BLaER1 (cell line): ENCODE measurements around the gene ARGLU1.

Source experiments
- H3K27ac ChIP-seq: shearing (Covaris generic); formaldehyde crosslinking; 2 replicates; pipeline ENCODE4 v1.8.1; 2022
- H3K27me3 ChIP-seq: shearing (Covaris generic); formaldehyde crosslinking; 2 replicates; pipeline ENCODE4 v1.8.1; 2022
- H3K36me3 ChIP-seq: shearing (Covaris generic); formaldehyde crosslinking; 2 replicates; pipeline ENCODE4 v1.8.1; 2022
- H3K4me1 ChIP-seq: shearing (Covaris generic); formaldehyde crosslinking; 2 replicates; pipeline ENCODE4 v1.8.1; 2022
- H3K4me2 ChIP-seq: shearing (Covaris generic); formaldehyde crosslinking; 2 replicates; pipeline ENCODE4 v1.8.1; 2022
- H3K4me3 ChIP-seq: shearing (Covaris generic); formaldehyde crosslinking; 2 replicates; pipeline ENCODE4 v1.8.1; 2022
- H3K9ac ChIP-seq: shearing (Covaris generic); formaldehyde crosslinking; 2 replicates; pipeline ENCODE4 v1.8.1; 2022
- H3K9me3 ChIP-seq: shearing (Covaris generic); formaldehyde crosslinking; 2 replicates; pipeline ENCODE4 v1.8.1; 2022
- H4K20me1 ChIP-seq: shearing (Covaris generic); formaldehyde crosslinking; 2 replicates; pipeline ENCODE4 v1.8.1; 2022
- Cebpa-rat ChIP-seq: shearing (Covaris generic); IDR thresholded peaks from 2 replicates; pipeline ENCODE4 v1.8.1; 2022

ARGLU1 gene

DNA sequence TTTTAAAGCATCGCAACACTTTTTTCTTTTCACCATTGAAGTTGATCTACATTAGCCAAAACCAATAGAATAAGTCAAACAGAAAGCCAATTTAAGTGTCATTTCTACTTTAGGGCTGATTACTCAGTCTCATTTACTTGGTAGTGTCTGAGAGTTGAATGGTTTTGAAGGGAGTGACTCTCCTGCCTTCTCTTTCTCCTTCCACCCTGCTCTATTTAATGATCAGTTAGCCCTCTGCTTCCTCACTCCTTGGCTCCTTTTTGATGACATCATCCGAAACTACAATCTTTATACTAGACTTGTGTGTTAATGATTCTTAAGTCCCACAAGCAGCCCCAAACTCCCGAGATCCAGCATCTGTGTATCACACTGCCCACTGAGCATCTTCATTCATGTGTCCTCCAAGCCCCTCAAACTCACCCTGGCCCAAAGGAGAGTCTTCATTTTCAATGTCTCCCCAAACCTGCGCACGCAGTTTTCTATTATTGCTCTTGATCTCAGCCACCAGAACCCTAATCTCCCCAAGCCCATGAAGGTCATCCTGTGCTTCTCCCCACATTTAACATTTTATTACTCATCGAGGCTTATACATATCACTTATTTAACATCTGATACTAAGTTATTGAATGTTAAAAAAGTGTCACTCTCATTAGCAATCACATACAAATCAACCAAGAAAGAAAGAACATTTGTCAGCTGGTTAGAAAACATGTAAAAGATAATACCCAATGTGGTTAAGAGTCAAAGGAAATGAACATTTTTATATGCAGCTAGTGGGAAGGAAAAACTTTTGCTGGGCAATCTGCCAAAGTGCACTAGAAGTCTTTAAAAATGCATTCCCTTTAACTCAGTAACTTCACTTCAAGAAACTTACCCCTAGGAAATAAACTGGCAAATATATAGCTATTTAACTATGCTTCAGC lies 32.2 kb upstream of the ARGLU1 start:
- H3K9me3 ChIP-seq, result no peaks in the 10 kb centered on the region; the same call in 1 of the 2 replicates

GRCh38 chr13:106597749-106598395 lies 29.9 kb upstream of the ARGLU1 start:
- Histone ChIP-seq H3K27me3 (no peaks in the 10 kb centered on the region), H3K4me2 (no peak overlapping the region), H3K27ac (no peak overlapping the region), H3K9ac (no peak overlapping the region), H3K36me3 (no peaks in the 10 kb centered on the region), H4K20me1 (no peaks in the 10 kb centered on the region), H3K9me3 (no peaks in the 10 kb centered on the region), H3K4me1 (peaks cover 15% of the 10 kb centered on the region), H3K4me3 (no peak overlapping the region)
- no peak for TF ChIP-seq Cebpa-rat

More for the DNA sequence above, 32.2 kb upstream of the ARGLU1 start:
- Histone ChIP-seq H3K27ac (no peak overlapping the region), H4K20me1 (no peaks in the 10 kb centered on the region), H3K27me3 (no peaks in the 10 kb centered on the region), H3K36me3 (no peaks in the 10 kb centered on the region), H3K4me3 (no peak overlapping the region), H3K4me1 (peaks cover 15% of the 10 kb centered on the region), H3K9ac (no peak overlapping the region), H3K4me2 (peak overlapping the region; percentile 11)
- no peak for TF ChIP-seq Cebpa-rat

- H3K36me3 ChIP-seq, result no peaks in the 10 kb centered on the region
- H3K9ac ChIP-seq, result no peak overlapping the region
- no peaks in the 10 kb centered on the region for H4K20me1 ChIP-seq
- no peak overlapping the region for H3K4me2 ChIP-seq
- H3K4me3 ChIP-seq, result no peak overlapping the region
- H3K9me3 ChIP-seq, result no peaks in the 10 kb centered on the region
- no peak for TF ChIP-seq Cebpa-rat
- H3K4me1 ChIP-seq, result peaks cover 15% of the 10 kb centered on the region
- H3K27me3 ChIP-seq, result no peaks in the 10 kb centered on the region
- H3K27ac ChIP-seq, result no peak overlapping the region
Measured at GRCh38 chr13:106597186-106597585, 29.2 kb upstream of the ARGLU1 start.

- H3K27ac ChIP-seq, result no peak overlapping the region
Measured at GRCh38 chr13:106596275-106596937, 28.5 kb upstream of the ARGLU1 start.

DNA sequence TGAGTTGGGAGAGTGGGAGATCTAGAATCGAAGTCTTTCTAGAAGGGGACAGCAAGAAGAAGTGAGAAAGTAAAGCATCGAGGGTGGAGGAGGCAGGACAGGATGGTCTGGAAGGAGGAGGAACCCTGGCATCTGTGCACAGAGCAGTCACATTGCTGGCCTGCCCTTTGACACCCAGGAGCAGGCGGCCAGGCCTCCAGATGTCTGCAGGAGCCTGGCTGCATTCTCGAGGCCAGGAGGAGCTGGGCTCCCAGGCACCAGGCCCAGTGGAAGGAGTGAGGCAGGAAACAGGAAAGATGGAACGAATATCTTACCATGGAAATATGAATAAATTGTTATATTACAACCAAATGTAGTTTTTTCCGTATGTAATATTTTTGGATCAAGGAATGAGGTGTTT lies 27.7 kb upstream of the ARGLU1 start:
- Histone ChIP-seq H3K4me3 (no peak overlapping the region), H3K9me3 (no peaks in the 10 kb centered on the region), H3K4me2 (no peak overlapping the region), H3K4me1 (peaks cover 11% of the 10 kb centered on the region), H4K20me1 (no peaks in the 10 kb centered on the region), H3K9ac (no peak overlapping the region), H3K27ac (no peak overlapping the region), H3K27me3 (no peaks in the 10 kb centered on the region), H3K36me3 (no peaks in the 10 kb centered on the region)
- TF ChIP-seq Cebpa-rat, result no peak

More at GRCh38 chr13:106596275-106596937, 28.5 kb upstream of the ARGLU1 start:
- H3K4me1 ChIP-seq, result peaks cover 15% of the 10 kb centered on the region
- TF ChIP-seq Cebpa-rat, result no peak
- no peak overlapping the region for H3K9ac ChIP-seq
- H3K4me2 ChIP-seq, result no peak overlapping the region
- no peaks in the 10 kb centered on the region for H3K36me3 ChIP-seq
- H3K4me3 ChIP-seq, result no peak overlapping the region
- H4K20me1 ChIP-seq, result no peaks in the 10 kb centered on the region
- H3K27me3 ChIP-seq, result no peaks in the 10 kb centered on the region
- no peaks in the 10 kb centered on the region for H3K9me3 ChIP-seq

- H3K4me3 ChIP-seq, result no peak overlapping the region
- peaks cover 5% of the 10 kb centered on the region for H3K4me1 ChIP-seq
- no peaks in the 10 kb centered on the region for H3K9me3 ChIP-seq
- no peak overlapping the region for H3K9ac ChIP-seq
- no peak overlapping the region for H3K4me2 ChIP-seq
- H4K20me1 ChIP-seq, result no peaks in the 10 kb centered on the region
- no peaks in the 10 kb centered on the region for H3K36me3 ChIP-seq
- H3K27me3 ChIP-seq, result no peaks in the 10 kb centered on the region
- TF ChIP-seq Cebpa-rat, result no peak
- H3K27ac ChIP-seq, result no peak overlapping the region
Measured at GRCh38 chr13:106594980-106595379, 27.0 kb upstream of the ARGLU1 start.

DNA sequence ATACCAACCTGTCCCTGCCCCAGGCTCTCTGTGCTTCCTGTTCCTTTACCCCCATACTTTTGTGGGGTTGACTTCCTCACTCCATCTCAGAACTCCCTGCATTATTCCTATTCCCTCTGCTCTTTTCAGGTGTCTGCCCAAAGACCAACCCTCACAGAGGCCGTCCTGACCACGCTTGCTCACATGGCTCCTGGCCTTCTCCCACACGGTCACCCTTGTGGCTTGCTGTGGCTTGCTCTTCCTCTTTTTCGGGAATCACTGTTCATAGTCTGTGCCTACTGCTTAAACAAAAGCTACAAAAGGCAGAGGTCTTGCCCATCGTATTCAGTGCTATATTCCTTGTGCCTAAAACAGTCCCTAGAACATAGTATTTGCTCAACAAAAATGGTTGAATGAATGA lies 25.2 kb upstream of the ARGLU1 start:
- Histone ChIP-seq H3K9me3 (peaks cover 7% of the 10 kb centered on the region), H3K4me3 (no peak overlapping the region), H4K20me1 (no peaks in the 10 kb centered on the region), H3K27me3 (no peaks in the 10 kb centered on the region), H3K4me2 (no peak overlapping the region), H3K36me3 (no peaks in the 10 kb centered on the region), H3K27ac (no peak overlapping the region), H3K4me1 (no peaks in the 10 kb centered on the region), H3K9ac (no peak overlapping the region)
- TF ChIP-seq Cebpa-rat, result no peak

DNA sequence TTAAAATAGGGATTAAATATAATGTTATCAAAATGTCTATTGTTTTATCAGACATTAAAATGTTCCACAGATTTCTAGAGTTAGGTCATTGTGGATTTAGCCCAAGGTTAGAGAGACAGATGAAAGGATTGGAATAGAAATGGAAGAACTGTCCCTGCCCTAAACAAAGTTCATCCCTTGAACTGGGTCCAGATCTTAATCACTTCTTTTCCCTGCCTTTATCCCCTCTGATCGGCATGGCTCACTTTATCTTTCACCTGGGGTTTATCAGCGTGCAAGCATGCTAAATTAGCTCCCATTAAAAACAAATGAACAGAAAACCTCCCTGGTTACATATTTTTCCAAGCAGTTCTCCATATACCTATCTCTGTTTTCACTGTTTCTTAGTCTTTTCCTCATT lies 23.4 kb upstream of the ARGLU1 start:
- Histone ChIP-seq H3K4me2 (no peak overlapping the region), H3K36me3 (no peaks in the 10 kb centered on the region), H3K4me1 (no peaks in the 10 kb centered on the region), H4K20me1 (no peaks in the 10 kb centered on the region), H3K9me3 (peaks cover 25% of the 10 kb centered on the region), H3K4me3 (no peak overlapping the region), H3K27ac (no peak overlapping the region), H3K27me3 (no peaks in the 10 kb centered on the region), H3K9ac (no peak overlapping the region)
- no peak for TF ChIP-seq Cebpa-rat

GRCh38 chr13:106589716-106590115 lies 21.8 kb upstream of the ARGLU1 start:
- no peaks in the 10 kb centered on the region for H3K27me3 ChIP-seq
- H3K27ac ChIP-seq, result no peak overlapping the region
- no peak overlapping the region for H3K4me3 ChIP-seq
- no peak for TF ChIP-seq Cebpa-rat
- no peak overlapping the region for H3K4me2 ChIP-seq
- no peaks in the 10 kb centered on the region for H3K36me3 ChIP-seq
- H3K9ac ChIP-seq, result no peak overlapping the region
- H4K20me1 ChIP-seq, result no peaks in the 10 kb centered on the region
- no peaks in the 10 kb centered on the region for H3K4me1 ChIP-seq
- peaks cover 41% of the 10 kb centered on the region for H3K9me3 ChIP-seq

DNA sequence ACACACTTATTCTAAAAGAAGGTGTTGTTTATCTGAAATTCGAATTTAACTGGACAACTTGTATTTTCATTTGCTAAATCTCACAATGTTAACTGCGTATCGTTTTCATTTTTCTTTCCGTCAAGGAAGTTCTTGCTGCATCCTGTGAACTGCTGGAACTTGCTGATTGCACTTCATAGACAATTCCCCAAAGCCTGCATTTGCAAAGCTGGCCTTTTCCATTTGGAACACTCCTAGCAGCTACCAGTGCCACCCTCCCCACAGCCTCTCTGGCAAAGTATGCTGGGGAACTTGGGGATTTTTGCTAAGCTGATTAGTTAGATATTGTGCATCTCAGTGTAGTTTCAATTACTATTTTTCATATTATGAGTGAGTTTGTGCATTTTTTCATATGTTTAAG lies 20.4 kb upstream of the ARGLU1 start:
- Histone ChIP-seq H3K36me3 (no peaks in the 10 kb centered on the region), H3K4me1 (no peaks in the 10 kb centered on the region), H3K27ac (no peak overlapping the region), H4K20me1 (no peaks in the 10 kb centered on the region), H3K27me3 (no peaks in the 10 kb centered on the region), H3K4me2 (no peak overlapping the region), H3K4me3 (no peak overlapping the region), H3K9ac (no peak overlapping the region), H3K9me3 (peaks cover 51% of the 10 kb centered on the region)
- no peak for TF ChIP-seq Cebpa-rat
